GM19023 (cell line): ENCODE measurements around the gene PPP3R1.

Experiments used
- ATAC-seq: cut with Tn5 transposase; IDR thresholded peaks from one replicate; pipeline ENCODE4 v1.9.1; 2021; ENCODE audit warnings: mild to moderate bottlenecking, moderate library complexity; ENCODE audit not compliant: unreplicated experiment

The PPP3R1 gene

DNA sequence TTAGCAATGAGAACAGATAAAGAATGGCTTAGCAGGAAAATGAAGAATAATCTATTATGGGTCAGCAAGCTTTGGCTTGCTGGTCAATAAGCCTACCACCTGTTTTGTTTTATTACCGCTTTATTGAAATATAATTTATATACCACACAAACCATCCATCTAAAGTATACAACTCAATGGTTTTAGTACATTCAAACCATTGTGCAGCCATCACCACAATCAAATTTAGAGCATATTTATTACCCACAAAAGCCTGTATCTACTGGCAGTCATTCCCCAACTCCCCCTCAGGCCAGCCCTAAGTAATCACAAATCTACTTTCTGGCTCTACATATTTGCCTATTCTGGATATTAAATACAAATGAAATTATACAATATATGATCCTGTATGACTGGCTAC is 17.2 kb downstream of the PPP3R1 start:
- ATAC-seq = no peak

DNA sequence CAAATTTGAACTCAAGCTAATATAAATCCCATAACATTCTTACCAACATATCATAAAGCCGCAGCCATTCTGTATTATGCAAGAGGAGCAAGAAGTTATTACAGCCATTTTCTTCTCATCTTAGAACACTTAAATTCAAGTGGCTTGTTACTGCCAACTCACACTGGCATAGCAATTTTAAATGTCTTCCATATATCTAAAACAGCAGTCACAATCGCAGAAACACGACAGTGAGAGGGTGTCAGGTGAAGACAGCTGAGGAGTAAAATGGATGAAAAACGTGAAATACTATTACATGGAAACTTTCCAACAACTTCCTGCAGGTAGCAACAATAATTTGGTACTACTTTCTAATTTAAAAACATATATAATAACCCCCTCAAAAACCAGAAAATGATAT is 17.9 kb downstream of the PPP3R1 start:
- ATAC-seq = no peak

GRCh38 chr2:68231061-68231372 is 21.3 kb downstream of the PPP3R1 start:
- no peak for ATAC-seq

DNA sequence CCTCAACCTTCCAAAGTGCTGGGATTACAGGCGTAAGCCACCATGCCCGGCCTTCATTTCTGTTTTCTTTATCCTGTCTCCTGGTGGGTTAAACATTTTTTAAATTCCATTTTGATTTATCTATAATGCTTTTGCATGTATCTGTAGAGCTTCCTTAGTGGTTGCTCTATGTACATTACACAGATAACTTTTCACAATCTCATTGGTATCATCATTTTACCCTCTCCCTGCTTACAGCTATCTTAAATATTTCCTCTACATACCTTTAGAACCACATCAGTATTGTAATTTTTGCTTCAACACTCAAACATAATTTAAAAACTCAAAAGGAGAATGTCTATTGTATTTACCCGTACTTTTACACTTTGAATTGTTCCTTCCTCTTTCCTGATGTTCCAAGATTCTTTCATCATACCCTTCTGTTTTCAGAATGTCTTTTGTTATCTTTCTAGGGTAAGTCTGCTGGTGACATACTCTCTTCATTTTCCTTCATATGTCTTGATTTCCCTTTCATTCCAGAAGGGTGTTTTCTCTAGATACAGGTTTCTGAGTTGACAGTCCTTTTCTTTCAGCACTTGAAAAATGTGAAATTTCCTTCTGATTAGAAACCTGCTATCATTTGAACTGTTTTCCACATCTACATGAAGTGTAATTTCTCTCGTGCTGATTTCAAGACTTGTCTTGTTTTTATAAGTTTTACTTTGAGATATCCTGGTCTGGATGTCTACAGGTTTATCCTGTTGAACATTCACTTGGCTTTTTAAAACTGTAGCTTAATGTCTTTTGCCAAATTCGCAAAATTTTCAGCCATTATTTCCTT is 21.9 kb downstream of the PPP3R1 start:
- no peak for ATAC-seq

- no peak for ATAC-seq
These were observed 25.5 kb downstream of the PPP3R1 start for GRCh38 chr2:68226794-68227193.

DNA sequence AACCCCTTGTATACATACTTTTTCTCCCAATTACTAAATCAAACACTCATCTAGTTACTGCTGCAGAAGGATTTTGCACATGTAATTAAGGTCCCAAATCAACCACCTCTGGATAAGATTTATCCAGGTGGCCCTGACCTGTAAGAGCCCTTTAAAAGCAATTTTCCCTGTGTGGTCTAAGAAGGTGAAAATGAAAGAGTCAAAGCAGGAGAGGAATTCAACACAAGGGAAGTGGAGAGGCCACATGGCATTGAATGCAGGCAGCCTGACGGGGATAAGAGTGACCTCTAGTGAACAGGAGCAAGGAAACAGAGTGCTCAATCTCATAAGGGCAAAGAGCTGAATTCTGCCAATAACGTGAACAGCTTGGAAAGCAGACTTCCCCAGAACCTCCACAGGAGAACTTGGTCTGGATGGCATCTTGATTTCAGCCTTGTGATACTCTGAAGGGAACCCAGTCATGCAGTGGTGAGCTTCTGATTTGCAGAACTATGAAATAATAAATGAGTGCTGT is 27.2 kb downstream of the PPP3R1 start:
- no peak for ATAC-seq

DNA sequence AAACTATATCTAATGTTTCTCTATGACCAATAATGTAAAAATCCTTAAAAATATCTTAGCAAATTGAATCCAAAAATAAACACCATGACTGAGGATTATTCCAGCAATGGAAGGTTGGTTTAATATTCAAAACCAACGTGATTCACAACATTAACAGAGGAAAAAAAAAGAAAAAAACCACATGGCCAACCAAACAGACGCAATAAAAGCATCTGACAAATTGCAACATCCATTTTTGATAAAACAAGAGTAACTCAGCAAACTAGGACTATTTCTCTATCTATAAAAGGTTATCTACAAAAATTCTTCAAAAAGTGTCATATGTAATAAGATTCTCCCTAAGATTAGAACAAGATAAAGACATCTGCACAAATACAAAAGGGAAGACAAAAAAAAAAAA is 28.9 kb downstream of the PPP3R1 start:
- no peak for ATAC-seq

- no peak for ATAC-seq
These were observed 30.0 kb downstream of the PPP3R1 start for GRCh38 chr2:68222287-68222686.

DNA sequence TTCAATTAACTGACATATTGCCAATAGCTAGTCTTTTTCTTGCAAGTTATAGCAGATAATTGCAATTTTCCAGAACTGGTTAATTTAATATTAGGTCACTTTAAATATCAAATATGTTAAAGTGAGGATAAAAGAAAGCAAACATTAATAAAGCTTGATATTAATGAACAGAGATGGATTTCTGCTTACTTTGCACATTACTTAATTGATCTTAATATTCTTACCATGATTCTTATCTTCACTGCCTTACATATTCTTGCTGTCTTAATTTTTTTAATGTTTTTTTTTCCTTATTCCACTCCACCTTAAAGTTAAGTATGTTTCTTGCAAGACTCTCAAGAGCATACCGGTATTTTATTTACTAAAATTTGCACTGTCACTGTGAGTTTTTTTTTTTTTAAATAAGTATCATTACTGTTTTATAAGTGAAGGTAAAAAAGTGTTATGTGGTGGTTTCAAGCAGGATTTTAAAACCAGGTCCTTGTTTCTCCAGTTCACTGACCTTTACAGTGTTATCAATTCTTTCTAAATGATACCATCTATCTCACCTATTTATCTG is 33.9 kb downstream of the PPP3R1 start:
- no peak for ATAC-seq

DNA sequence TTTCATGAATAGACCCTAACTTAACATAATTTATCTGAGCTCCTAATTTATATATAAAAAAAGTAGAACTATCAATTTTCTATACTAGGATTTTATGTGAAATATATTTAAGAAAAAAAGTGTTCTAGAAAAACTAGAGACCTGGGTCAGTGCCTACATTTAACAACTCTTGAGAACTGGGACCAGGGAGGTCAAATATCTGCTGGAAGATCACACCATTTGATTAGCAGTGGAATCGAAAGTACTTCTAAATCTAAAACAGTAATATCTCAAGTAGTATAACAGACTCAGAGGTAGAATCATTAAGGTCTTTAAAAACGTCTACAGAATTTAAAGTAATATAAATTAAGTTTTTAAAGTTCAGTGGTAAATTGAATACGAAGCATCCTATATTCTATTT is 34.6 kb downstream of the PPP3R1 start:
- no peak for ATAC-seq

- no peak for ATAC-seq
These were observed 35.6 kb downstream of the PPP3R1 start for GRCh38 chr2:68216454-68217310.

DNA sequence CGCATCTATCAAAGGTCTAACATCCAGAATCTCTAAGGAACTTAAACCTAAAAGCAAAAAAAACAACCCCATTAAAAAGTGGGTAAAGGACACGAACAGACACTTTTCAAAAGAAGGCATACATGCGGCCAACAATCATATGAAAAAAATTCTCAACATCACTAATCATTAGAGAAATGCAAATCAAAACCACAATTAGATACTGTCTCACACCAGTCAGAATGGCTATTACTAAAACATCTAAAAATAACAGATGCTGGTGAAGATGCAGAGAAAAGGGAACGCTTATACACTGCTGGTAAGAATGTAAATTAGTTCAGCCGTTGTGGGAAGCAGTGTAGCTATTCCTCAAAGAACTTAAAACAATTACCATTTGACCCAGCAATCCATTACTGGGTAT is 38.0 kb downstream of the PPP3R1 start:
- peak; percentile 83 for ATAC-seq

- ATAC-seq = no peak
These were observed 45.5 kb downstream of the PPP3R1 start for GRCh38 chr2:68206793-68207192.

DNA sequence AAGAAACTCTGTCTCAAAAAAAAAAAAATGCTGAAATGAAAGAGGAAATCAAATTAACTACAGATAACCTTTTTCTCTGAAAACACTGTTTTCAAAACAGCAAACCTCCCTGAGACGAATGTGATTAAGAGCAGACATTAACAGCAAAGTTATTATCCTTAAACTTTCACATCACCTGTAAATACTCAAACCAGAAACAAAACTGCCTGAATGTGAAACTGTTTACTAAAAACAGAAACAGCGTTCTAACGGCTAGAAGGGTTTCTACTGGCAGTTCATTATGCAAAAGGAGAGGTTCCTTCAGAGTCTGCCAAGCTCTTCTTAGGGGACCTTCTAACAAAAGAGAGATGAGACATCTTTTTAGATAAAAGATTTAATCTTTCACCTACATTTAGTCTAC is 48.7 kb downstream of the PPP3R1 start:
- ATAC-seq = peak; percentile 98

GRCh38 chr2:68200157-68200787 is 52.1 kb downstream of the PPP3R1 start:
- ATAC-seq = no peak

DNA sequence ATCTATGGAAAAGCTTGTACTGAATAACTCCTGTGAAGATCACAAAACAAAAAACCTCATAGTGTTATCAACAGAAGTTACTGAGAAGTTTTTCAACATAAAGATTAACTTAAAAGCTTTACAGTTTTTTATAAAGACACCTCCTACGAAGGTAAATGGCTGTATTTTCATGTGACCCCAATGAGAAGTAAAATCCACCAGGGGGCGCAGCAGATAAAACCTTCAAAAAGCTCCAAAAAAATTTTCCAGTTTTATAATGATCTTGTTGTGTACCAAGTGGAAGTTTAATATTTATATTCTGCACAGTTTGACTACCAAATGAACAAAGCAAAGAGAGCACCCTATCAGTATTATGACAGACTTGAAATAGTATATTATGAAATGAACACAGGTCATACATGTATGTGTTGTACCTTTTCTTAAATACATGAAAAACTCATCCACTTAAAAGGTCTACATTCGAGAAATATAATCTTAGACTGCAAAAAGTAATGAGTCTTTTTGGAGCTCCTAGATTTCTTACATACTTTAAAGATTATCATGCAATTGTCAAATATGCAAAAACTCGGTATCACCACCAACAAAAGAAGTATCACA is 56.1 kb downstream of the PPP3R1 start:
- no peak for ATAC-seq

DNA sequence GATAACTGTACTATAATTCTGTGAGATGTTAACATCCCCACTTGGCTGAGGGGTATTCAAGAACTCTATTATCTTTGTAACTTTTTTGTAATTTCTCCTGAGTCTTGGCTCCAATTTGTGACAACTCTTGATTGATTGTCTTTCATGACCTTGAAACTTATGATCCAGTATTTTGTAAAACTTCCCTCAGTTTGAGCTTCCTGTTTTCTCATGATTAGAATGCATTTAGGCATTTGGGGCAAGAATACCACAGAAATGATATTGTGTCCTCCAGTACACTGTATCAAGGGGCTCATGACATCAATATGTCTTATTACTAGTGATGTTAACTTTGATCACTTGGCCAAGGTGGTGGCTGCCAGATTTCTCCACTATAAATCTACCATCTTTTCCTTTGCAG is 57.2 kb downstream of the PPP3R1 start:
- no peak for ATAC-seq

DNA sequence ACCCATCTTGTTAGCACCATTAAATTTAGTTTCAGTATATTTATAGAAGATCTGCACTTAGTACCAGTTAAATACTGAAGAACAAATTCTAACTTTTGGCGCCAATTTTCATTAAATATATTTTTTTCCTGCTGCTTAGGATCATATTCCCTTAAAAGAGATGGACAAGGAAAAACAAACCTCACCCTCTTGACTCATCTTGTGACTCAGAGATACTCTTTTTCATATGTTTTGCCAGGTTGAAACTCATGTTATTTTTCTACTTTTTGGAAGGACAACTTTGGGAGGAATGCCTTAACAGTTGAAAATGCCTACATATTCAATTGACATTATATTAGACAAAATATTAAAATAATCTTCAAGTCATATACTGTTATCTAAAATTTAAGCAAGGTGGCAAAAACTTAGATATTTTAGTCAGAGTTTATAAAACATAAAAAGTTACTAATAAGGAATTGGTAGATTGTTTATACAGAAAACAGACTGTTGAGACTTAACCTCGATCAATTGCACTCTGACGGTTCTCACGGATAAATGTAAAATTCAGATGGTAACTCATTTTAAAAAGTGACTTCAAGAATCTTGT is 58.5 kb downstream of the PPP3R1 start:
- ATAC-seq = no peak

GRCh38 chr2:68193144-68193543 is 59.2 kb downstream of the PPP3R1 start:
- ATAC-seq = no peak

- no peak for ATAC-seq
These were observed 61.2 kb downstream of the PPP3R1 start for GRCh38 chr2:68190991-68191731.
